ENCODE measurements around the gene RAB7B.

RAB7B gene

GRCh38 chr1:205993068-205993467 lies 10.1 kb downstream of the RAB7B start:
- no peak for DNase-seq

DNA sequence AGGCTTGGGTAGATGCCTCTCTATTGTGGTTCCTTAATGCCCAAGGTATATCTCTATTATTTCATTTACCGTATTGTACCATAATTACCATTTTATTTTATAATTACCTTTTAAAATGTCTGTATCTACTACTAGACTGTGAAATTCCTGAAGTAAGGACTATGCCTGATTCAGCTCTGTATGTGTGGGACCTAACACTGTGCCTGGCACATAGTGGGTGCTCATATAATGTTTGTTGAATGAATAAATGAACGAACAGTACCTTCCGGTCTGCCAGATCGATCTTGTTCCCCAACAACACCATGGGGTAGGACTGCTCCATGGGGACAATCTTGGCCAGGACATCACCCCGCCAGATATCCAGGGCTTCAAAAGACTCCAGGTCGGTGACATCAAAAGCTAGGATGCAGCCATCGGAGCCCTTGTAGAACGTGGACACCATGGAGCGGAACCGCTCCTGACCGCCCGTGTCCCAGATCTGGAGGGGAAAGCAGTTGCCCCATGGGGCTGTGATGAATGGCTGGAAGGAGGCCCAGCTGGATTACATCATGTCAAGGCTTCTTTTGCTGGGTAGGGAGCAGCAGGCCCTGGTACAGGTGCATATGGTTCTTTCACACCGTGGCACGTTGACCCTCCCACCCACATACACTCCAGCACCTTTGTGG lies 10.8 kb downstream of the RAB7B start:
- DNase-seq: no peak

DNA sequence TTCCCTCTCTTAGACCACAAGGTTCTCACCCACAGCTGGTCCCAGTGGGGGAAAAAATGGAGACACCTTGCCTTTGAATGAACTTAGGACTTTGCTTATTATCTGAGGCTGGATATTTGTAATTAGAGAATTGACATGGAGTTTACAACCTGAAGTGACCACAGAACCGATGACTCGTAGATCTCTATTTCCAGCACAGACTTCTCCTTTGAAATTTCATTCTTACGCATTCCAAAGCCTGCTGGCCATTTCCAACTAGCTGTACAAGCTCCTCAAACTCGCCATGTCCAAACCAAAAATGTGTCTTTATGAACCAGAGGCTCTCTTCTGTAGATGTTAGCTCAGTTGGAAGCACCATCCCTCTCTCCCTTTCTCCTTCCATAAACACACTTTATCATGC lies 12.0 kb downstream of the RAB7B start:
- no peak for DNase-seq

DNA sequence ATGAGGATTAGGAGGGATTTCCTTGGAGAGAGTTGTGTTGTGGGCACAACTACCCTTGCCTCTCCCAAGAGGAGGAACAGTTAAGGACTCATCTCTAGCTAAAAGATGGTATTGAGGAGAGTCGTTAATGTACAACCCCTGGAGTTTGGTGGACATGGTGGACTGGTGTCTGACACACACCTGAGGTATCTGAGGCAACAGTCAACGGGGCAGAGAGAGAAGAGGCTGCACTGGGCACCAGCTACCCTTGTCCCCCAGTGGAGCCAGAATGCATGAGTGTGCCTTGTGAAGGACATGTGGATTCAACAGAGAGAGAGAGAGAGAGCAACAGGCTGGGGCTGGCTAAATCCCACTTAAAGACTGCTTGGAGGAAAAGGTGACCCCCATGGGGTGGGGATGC lies 13.0 kb downstream of the RAB7B start:
- no peak for DNase-seq

DNA sequence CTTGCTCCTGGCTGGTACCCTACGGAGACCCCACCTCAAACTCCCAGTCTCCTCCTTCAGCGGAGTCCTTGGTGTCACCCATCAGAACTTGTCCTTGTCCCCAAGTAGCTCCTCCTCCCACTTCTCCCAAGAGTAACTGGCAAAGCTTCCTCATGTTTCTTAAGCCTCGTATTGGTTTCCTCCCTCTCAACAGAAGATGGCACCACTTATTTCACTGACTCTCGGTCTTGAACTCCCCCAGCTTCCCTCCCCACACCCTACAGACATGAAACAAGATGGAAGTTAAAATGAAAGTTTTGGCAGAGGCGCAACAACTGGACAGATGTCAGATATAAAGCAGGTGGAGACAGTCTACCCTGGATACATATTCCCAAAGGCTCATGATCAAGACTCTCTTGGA lies 13.4 kb downstream of the RAB7B start:
- peak; percentile 20 for DNase-seq

GRCh38 chr1:205988585-205988995 lies 14.6 kb downstream of the RAB7B start:
- DNase-seq: no peak

- DNase-seq: no peak
Measured at GRCh38 chr1:205986861-205987260, 16.3 kb downstream of the RAB7B start.

DNA sequence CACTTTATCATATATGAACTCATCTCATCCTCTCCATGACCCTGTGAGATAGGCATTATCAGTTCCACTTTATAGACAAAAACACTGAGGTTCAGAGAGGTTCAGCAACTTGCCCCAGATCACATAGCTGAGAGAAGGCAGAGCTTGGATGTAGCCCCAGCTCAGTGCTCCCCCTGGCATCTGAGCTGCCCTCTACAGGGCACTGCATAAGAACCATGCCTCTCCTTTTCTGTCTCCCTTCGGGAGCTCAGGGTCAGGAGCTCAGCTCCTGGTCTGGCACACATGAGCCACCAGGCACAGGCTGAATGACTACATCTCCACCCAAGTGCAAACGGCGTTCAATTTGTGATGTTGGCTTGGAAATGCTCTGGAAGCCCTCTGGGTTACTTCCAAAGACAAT lies 16.9 kb downstream of the RAB7B start:
- DNase-seq: no peak

DNA sequence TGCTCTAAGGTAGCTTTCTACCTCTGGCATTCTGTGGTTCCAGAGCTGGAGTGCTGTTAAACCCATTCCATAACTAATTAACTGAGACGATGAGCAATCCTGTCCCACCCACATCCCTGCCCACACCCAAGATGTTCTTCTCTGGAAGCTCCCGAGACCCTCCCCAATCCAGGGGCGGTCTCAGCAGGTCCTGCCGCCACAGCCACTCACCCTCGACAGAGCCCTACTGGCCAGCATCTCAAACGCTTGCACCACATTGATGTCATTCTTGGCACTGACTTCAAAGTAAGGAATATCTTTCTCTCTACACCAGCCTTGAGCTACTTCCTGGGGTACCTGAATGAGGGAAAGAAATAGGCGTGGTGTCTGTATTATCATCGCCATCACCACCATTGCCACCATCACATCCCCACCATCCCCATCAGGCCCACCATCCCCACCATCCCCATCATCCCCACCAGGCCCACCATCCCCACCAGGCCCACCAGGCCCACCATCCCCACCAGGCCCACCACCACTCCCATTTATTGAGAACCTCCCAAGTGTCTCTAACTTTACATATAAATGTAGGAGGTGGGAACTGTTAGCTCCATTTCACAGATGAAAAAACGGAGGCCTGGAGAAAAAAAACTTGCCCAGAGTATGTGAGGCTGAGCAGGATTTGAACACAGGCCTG lies 17.7 kb downstream of the RAB7B start:
- DNase-seq: no peak

DNA sequence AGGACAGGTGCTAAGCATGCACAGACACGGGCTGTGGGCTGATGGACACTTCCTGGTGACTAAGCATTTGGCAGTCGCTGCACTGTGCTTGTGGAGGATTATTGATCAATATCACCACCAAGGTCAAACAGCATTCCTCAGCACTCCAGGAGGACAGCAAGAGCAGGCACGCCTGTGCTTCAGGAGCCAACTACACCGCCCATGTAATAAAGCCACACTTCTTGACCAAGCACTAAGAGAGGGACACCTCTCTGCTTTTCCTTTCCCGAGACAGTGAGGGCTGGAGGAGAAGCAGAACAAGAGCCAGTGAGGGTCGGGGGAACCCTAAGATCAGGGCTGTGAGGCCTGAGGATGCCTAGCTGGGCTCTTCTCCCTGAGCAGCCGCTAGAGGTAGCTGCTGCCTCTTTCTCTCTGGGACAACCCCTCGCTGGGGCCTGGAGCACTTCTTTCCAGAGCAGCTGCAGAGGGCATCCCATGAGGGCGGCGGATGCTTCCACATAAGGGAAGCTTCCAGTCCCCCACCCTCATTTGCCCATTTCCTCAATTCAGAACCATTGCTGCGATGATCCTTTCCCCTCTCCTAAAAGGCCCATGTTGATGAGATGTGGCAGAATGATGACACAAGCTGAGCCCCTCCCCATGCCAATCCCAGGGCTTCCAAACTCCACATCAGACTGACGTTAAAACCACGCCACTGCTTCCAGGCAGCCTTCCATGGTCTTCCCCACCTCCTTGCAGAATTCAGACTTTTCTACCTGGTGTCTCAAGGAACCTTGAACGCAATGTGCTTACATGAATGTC lies 19.1 kb downstream of the RAB7B start:
- peak; percentile 64 for DNase-seq

DNA sequence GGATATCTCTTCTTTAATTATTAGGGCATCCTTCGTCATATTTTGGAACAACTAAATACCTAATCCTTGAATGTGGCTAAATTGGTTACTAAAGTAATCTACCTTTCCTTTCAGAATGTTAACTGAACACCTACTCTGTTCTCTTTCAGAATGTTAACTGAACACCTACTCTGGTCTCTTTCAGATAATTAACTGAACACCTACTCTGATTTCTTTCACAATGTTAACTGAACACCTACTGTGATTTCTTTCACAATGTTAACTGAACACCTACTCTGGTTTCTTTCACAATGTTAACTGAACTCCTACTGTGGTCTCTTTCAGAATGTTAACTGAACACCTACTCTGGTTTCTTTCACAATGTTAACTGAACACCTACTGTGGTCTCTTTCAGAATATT lies 21.9 kb downstream of the RAB7B start:
- no peak for DNase-seq

DNA sequence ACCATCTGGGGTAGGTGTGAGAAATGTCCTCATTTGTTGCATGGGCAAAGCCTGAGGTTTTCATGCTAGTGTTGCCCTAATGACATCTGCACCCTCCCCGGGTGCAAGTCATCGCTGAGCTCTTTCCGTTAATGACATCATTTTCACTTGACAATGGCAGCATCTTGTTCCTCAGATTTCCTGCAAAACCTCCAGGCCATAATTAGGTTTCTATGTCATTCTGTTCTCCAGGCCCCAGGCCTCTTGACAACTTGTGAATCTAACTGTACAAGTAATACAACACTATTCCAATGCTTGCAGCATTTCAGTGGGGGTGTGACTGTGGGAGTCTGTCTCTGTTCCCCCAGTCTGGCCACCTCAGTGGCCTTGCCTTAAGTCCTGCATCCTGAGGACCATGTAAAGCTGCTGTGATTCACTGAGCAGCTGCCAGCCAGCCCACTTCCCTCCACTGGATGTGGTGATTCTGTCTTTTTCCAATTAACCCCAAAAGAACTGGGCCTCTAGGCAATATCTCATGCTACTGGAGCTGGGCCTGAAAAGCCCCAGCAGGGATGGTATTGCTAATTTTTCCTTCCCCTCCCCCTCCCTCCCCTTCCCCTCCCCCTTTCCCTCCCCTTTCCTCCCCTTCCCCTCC lies 22.8 kb downstream of the RAB7B start:
- peak; percentile 37 for DNase-seq

GRCh38 chr1:205979301-205979700 lies 23.9 kb downstream of the RAB7B start:
- no peak for DNase-seq

GRCh38 chr1:205978676-205979075 lies 24.5 kb downstream of the RAB7B start:
- DNase-seq: no peak

DNA sequence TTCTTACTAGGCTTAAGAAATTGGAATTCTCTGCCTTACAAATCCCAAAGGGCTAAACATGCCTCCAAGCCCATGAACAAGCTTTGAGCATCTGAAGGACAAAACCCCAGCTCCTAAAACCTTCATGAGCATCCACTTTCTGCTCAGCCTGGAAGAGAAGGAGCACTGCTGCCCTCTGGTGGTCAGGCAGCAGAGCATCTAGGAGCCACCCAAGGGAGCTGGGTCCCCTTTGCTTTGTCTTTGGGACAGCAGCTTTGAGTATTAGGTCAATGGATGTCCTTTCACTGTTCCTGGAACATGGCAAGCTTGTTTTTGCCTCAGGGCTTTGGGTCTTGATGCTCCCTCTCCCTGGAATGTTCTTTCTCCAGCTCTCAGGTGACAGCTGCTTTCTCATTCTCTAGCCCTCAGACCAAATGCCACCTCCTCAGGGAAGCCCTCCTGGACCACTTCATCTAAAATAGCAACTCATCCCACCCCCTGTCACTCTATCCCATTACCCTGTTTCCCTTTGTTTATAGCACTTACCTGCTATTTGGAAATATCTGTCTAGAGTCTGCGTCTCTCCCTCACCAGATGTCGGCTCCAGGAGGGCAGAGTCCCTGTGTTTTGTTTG lies 25.7 kb downstream of the RAB7B start:
- peak; percentile 67 for DNase-seq

DNA sequence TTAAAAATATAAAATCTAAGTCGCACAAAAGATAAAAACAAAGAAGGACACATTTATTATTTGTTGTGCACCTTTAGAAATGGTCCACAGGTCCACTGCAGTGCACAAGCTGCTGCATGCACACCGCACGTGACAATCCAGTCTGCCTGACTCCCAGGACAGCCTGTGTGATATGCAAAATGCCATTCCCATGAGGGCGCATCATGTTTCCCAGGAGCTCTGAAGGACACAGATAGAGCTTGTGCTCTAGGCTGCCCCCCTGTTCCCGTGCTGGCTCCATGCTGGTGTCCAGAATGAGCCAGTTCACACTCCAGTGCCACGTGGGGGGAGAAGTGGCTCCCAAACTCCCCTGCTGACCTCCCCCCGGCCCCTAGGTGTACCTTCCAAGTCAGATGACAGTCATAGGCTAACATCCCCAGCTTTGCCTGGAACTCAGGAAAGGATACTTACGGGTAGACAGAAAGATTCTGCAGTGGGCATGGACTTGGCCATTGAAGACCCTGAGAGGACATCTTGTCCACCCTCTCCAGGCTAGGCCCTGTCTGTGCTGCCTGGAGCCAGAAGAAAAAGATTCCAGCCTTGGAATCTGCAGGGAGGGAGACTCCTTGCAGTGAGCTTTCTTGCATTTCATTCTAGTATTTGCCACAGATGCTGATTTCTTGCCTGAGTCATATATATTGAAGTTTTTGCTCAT lies 26.3 kb downstream of the RAB7B start:
- no peak for DNase-seq

DNA sequence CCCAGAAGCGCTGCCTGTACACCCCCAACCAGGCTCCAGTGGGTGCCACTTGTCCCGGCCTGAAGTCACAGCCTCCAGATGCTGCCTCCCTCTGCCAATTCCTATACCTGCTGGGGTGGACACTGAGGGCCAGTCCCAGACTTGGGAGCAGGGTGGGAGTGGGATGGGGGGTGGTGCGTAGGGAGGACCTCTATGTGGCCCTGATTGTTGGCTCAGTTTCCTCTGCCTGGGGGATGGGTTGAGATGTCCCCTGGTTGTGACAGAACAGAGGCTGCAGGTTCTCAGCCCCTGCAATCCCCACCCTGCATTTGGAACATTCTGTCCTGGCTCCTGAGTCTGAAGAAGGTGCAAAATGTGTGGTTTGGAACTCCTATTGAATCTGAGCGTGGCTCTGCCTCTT lies 27.2 kb downstream of the RAB7B start:
- DNase-seq: no peak

- DNase-seq: no peak
Measured at GRCh38 chr1:205975387-205975998, 27.7 kb downstream of the RAB7B start.

DNA sequence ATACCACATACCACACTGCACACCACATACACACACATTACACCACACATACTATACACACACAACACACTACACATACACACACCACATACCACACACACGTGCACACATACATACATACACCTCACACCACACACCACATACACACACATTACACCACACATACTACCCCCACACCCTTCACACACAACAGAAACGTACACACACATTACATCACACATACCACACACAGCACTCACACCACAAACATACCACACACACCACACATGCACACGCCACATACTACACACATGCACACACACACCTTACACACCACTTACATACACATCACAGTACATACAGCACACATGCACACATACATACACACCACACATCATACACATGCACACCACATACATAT lies 28.5 kb downstream of the RAB7B start:
- DNase-seq: no peak

DNA sequence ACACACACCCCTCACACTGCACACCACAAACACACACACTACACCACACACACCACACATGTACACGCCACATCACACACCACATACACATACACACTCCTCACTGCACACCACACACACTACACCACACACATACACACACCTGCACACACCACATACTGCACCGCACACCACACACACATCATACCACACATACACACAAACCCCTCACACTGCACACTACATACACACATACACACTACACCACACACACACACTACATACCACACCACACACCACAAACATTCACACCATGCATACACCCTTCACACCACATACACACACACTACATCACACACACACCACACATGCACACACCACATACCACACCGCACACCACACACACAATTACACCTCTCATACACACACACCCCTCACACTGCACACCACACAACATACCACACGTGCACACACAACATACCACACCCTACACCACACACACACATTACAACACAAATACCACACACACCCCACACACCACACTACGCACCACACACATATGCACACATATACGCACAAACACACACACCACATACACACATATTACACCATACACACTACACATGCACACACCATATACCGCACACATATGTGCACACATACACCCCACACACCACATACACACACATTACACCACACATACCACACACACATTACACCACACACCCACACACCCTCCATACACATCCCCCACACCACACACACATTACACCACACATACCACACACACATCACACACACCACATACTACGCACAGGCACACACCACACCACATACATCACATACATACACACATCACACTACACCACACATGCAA lies 29.6 kb downstream of the RAB7B start:
- DNase-seq: no peak

Measured in MV-4-11 (cell line).